DMS 273 treated with DMSO at 0.1 percent for 48 hours (cell line): Measurements from ENCODE around the gene LPP.
"Not testable (repeated sequence)": the region's sequence is repeated elsewhere in the genome, so short reads cannot be mapped to it uniquely, and the experiment has no call there.

Experiments used
- DNase-seq: peaks from one replicate; lab custom pipeline; 2025; lab: John Stamatoyannopoulos, UW

The LPP gene

GRCh38 chr3:188677344-188677743, 523.4 kb downstream of the LPP start:
- DNase-seq = no peak

- DNase-seq = no peak
These were observed 526.2 kb downstream of the LPP start for GRCh38 chr3:188680189-188680588.

DNA sequence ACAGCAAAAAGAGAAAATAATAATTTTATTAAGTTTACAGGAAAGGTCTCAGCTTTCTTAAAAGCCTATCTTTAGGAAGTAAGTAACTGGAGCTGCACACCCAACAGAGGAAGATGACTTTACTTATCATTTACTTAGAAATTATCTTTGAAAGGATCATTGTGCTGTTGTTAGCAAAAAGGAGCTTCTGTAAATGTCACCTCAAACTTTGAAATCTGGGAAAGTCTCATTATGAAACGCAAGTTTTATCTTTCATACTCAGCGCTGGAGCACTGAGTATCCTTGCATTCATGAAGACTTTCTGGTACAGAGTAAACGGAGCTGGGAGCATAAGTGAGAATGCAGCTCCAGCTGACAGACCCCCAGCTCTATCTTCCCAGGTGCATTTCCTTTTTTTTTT, 526.6 kb downstream of the LPP start:
- no peak for DNase-seq

GRCh38 chr3:188682316-188682715, 528.4 kb downstream of the LPP start:
- no peak for DNase-seq

DNA sequence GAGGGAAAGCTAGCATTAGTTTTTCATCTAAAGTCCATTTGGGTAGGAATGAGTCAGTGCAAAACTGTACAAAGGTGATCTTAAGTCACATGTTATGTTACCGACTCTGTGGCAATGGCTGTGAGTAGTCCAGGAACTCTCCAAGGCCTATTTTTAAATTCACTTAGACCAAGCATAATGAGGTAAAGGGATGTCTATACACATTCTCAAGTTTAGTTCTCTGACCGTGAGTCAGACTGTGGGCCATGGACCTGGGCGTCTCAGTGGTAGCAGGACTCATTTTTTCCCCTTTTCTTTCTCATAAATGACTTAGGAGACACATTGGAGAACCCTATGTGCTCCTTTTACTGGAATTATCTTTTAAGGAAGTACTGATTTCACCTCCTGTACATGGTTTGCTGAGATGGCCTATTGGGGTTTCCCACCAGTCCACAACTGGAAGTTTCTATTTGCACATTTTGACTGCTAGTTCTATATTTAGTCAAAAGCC, 529.1 kb downstream of the LPP start:
- DNase-seq = no peak

DNA sequence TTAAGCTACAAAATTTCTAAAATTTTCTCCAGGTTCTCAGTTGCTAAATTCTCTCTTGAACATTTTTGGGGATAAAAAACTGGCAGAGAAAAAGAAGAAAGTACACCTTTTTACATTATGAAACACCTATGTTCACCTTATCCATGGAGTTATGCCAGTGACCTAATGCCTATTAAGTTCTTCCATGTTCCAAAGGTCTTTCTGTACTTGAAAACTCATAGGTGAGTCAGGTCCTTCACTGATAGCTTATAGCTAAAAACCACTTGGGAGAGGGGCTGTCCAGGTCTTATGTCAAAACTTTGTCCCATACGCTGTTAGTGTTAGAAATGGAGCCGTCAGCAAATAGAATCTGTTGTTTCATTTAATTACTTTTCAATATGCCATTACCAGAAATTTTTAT, 530.3 kb downstream of the LPP start:
- no peak for DNase-seq

- no peak for DNase-seq
These were observed 531.8 kb downstream of the LPP start for GRCh38 chr3:188685789-188686188.

- no peak for DNase-seq
These were observed 532.4 kb downstream of the LPP start for GRCh38 chr3:188686324-188686723.

DNA sequence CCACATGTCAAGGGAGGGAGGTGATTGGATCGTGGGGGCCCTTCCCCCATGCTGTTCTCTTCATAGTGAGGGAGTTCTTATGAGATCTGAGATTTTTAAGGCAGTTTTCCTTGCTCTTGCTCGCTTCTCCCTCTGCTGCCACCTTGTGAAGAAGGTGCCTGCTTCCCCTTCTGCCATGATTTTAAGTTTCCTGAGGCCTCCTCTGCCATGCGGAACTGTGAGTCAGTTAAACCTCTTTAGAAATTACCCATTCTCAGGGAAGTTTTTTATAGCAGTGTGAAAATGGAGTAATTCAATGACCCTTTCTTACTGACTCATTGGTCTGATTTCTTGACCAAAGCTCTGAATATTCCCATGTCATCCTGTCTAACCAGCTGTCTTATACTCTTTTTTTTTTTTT, 533.4 kb downstream of the LPP start:
- DNase-seq = no peak

GRCh38 chr3:188689101-188689574, 535.2 kb downstream of the LPP start:
- DNase-seq = no peak

DNA sequence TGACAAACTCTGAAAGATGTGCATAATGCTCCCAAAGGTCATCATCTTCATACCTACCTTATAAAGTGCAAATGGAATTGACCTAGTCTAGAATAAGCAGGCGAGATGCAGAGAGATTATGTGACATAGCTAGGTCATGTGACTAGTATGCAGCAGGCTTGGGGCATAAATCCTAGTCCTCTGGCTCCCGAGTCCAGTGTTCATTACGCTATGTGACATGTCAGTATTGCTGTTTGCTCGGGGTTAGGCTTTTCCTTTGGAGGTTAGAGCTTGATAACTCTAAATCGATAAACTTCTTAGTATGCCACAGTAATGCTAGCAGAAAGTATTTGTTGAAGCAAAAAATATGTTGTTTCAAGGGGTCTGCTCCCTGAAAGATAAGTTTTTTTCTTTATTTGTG, 536.1 kb downstream of the LPP start:
- no peak for DNase-seq

DNA sequence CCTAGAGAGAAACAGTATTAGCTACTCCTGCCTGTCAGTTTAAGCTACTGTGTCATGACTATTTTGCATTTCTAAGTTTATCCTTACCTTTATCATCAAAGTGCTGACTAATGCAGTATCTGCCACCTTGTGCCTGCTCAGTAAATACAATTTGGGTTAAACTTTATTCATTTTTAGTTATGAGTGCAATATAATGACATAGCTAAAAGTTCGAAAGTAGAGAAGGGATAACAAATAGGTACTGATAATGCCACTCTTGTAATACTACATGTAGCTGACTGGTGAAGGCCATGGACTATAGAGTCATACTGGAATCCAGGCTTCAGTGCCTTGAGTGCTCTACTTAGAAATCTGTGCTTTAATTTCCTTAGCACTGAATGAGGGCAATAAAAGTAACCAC, 537.0 kb downstream of the LPP start:
- DNase-seq = no peak

DNA sequence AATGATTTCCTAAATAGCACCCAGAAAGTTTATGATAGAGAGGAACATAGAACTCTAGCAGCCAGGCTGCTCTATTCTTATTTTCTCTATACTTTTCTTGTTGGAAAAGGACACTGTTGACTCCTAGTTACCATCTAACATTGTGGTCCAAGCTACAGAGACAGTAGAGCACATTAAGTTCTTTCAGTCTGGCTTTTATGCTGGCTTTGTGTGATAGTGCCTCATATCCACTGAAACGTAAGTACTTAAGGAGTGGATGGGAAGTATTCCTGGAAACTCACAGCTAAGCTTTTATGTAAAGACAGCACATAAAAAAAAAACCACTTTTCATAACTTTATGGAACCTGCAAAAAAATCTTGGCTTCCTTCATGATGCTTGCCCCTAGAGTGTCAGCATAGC, 537.7 kb downstream of the LPP start:
- no peak for DNase-seq

GRCh38 chr3:188692700-188693099, 538.7 kb downstream of the LPP start:
- no peak for DNase-seq

DNA sequence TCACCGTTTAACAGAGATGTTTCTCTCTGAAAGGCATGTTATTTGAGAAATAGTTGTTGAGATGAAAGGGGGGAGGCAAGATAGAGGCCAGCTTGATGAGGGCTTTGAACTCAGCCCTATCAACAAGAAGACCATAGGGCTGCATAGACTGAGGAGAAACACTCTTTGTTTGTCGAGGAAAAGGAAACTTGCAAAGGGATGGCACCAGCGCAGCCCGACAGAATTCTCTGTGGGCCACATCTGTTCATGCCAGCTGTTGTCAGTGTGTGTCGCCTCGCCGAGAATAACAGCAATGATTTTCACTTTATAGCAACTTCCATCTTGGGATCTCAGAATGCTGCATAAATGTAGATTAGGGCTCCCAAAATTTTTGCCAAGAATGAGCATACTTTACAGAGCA, 539.5 kb downstream of the LPP start:
- DNase-seq = no peak

- no peak for DNase-seq
These were observed 541.3 kb downstream of the LPP start for GRCh38 chr3:188695241-188695640.

DNA sequence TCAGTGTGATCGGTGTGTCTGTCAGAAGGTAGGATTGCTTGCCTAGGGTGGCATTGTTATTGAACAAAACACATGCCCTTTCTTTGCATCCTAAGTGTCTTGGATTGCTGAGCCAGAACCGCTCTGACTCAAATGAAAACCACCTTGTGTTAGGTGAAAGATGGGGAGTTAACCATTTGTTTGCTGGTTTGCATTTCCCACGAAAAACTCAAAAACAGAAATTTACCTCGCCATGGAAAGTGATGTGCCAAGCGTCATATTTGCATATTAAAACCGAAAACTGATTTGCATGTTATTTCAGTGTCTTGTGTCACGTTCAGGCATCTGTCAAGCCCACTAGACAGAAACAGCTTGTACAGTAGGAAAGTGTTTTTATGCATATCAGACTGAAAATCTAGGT, 543.2 kb downstream of the LPP start:
- no peak for DNase-seq

DNA sequence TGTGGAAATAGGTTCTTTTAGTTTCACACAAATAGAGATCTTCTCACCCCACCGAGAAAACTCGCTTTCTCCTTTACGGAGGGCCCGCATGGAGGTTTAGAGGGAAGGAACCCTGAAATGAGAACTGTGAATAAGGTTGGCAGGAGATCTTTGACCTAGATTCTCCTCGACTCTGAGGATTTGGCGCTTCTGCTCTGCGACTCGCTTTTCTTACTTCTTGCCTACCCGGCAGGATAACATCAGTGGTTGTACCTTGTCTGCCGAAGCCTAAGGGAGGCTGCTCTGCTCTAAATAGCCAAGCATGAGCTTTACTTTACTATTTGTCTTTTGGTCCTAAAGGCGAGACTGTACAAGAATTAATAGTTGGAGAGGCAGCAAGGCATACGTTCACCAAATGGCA, 544.5 kb downstream of the LPP start:
- no peak for DNase-seq

DNA sequence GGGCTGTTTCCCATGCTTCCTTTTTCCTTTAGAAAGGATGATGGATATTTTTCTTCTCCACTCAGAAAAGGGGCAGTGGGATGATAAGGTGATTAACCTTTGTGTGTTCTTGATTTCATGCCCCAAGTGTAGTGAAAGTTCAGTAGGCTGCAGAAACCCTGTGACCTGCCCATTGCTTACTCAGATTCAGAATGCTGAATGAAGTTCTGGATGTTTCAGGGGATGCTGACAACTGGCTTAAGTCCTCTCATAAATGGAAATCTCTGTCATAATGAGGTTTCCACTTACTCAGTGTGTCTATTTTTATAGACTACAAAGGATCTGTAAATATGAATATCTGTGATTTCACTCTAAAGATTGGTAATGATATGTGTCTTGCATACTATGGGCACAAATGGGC, 546.5 kb downstream of the LPP start:
- no peak for DNase-seq

- no peak for DNase-seq
These were observed 547.0 kb downstream of the LPP start for GRCh38 chr3:188700918-188701317.

- DNase-seq = no peak
These were observed 547.6 kb downstream of the LPP start for GRCh38 chr3:188701485-188701969.

DNA sequence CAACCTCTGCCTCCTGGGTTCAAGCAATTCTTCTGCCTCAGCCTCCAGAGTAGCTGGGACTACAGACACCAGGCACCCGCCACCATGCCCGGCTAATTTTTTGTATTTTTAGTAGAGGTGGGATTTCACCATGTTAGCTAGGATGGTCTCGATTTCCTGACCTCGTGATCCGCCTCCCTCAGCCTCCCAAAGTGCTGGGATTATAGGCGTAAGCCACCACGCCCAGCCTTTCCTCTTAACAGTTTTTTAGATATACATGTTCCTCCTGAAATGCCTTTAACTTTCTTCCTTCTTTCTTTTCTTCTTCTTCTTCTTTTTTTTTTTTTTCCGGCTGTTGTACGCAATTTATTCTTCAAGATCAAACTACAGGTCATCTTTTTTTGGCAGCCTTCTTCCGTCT, 548.1 kb downstream of the LPP start:
- not testable (repeated sequence) for DNase-seq

DNA sequence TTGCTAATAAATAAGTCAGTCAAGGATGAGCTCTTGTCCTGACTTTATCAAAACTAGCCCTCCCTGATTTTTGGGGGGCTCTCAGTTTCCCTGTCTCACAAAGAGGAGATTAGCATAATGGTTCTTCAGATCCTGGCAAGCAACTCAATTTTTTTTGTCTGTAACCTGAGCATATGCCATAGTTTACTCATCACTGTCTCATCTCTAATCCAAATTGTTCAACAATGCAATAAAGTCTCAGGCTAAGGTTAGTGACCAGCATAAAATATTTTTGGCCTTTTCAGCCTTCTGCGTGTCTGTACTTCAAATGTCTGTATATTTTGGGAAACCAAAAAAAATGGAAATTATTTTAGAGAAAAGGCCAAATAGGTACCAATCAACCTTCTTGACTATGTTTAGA, 552.2 kb downstream of the LPP start:
- DNase-seq = no peak

DNA sequence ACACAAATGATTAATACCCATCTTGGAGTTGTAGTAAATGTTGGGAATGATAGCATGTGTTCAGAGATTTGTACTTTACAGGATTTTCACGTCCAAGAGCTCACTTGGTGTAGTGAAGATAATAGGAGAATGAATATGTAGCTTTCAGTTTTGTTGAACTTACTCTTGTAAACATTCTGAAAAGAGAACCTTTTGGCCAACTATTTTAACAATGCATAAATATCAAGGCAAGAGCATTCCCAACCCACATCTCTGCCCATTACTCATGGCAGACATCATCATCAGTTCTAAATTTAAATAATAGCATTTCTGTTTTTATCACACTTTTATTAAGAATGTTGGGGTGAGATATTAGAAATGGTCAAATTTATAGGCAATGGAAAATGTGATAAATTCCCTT, 552.6 kb downstream of the LPP start:
- DNase-seq = no peak
